HK-2 (cell line): ENCODE data around the gene KIAA1671.

Experiments used
- DNase-seq: peaks from one replicate; pipeline ENCODE4 v3.0.0-alpha.2; 2018; ENCODE audit not compliant: unreplicated experiment

Gene KIAA1671

GRCh38 chr22:25092119-25092518, 139.6 kb downstream of the KIAA1671 start:
- DNase-seq: no peak

GRCh38 chr22:25094579-25094978, 142.1 kb downstream of the KIAA1671 start:
- DNase-seq: no peak

- no peak for DNase-seq
Measured at GRCh38 chr22:25095869-25096268, 143.4 kb downstream of the KIAA1671 start.

- DNase-seq: no peak
Measured at GRCh38 chr22:25096638-25097405, 144.3 kb downstream of the KIAA1671 start.

- no peak for DNase-seq
Measured at GRCh38 chr22:25098445-25099081, 146.0 kb downstream of the KIAA1671 start.

GRCh38 chr22:25099202-25099601, 146.7 kb downstream of the KIAA1671 start:
- DNase-seq: no peak

- no peak for DNase-seq
Measured at GRCh38 chr22:25100402-25100801, 147.9 kb downstream of the KIAA1671 start.

GRCh38 chr22:25100948-25101347, 148.4 kb downstream of the KIAA1671 start:
- no peak for DNase-seq

GRCh38 chr22:25101501-25101900, 149.0 kb downstream of the KIAA1671 start:
- DNase-seq: no peak

- no peak for DNase-seq
Measured at GRCh38 chr22:25101986-25102385, 149.5 kb downstream of the KIAA1671 start.

- no peak for DNase-seq
Measured at GRCh38 chr22:25102722-25103121, 150.2 kb downstream of the KIAA1671 start.

GRCh38 chr22:25104367-25104766, 151.9 kb downstream of the KIAA1671 start:
- DNase-seq: no peak

- no peak for DNase-seq
Measured at GRCh38 chr22:25105817-25106650, 153.5 kb downstream of the KIAA1671 start.

GRCh38 chr22:25109878-25110595, 157.5 kb downstream of the KIAA1671 start:
- DNase-seq: no peak

- DNase-seq: no peak
Measured at GRCh38 chr22:25110596-25110845, 158.0 kb downstream of the KIAA1671 start.

- peak; percentile 75 for DNase-seq
Measured at GRCh38 chr22:25110846-25111578, 158.5 kb downstream of the KIAA1671 start.

GRCh38 chr22:25111579-25112517, 159.3 kb downstream of the KIAA1671 start:
- no peak for DNase-seq

- peak; percentile 4 for DNase-seq
Measured at GRCh38 chr22:25112538-25113253, 160.2 kb downstream of the KIAA1671 start.

GRCh38 chr22:25113316-25113721, 160.8 kb downstream of the KIAA1671 start:
- DNase-seq: peak; percentile 28
